GM21786 (cell line): ENCODE measurements around the gene TBC1D22A.

ENCODE experiments used
- ATAC-seq: cut with Tn5 transposase; IDR thresholded peaks from one replicate; pipeline ENCODE4 v1.9.1; 2021; ENCODE audit not compliant: unreplicated experiment

TBC1D22A gene

DNA sequence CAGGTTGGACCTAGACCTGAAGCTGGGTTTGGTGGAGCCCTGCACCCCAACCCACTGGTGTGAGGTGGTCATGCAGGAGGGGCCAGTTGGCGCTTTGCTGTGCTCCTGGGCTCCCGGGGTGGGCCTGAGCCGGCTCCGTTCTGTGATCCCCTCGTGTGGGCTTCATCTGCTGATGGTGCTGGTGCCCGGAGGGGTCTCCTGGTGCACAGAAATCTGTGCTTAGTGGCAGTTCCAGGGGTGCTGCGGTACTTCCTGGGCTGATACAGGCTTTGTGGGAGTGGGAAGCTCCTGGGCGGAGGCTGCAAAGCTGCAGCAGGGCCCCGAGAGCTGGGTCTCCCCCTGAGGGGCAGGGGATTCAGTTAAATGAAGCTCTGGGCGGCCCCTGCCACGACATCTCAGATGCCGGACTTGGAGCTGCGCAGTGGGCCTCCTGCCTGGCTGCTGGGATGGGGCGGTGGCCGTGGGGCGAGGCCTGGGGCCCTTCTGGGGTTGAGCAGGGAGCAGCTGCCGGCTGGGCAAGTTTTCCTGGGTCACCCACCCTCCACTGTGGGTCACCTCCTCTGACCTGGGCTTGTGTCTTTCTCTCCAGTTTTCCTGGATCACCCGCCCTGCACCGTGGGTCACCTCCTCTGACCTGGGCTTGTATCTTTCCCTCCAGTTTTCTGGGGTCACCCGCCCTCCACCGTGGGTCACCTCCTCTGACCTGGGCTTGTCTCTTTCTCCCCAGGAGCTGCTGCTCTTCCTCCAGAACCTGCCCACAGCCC lies 410.5 kb downstream of the TBC1D22A start:
- ATAC-seq, result no peak

DNA sequence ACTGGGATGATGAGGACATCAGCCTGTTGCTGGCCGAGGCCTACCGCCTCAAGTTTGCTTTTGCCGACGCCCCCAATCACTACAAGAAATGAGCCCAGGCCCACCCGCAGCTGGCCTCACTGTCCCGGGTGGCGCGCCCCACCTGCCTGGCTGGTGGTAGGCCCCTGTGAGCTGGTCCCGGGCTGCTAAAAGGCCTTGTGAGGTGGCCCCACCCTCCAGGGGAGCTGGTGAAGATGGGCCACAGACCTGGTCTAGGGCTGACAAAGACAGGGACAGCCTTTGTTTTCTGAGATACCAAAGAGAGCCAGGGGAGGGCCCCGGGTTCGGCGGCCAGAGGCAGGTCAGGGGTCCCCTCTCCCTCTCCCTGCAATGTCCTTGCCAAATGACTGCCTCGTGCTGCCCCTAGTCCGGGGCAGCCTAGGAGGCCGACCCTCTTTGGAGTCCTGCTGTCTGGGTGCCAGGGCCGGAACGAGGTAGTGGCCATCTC lies 411.1 kb downstream of the TBC1D22A start:
- ATAC-seq, result no peak

DNA sequence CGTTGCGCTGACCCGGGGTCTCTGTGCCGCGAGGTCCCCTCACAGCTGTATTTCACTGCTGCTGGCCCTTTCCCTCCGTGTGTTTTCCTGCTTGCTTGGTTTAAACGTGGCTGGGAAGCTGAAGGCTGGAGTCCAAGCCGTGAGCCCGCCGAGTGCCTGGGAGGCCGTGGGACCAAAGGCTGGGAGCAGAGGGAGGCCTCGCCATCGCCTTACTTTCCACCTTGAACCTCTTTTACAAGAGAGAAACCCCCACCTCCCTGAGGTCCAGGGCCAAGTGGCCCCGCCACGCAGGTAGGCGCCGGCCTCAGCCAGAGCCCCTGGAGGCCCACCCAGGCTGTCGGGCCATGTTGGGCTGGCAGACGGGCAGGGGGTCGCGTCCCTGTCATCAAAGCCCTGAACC lies 411.6 kb downstream of the TBC1D22A start:
- no peak for ATAC-seq

DNA sequence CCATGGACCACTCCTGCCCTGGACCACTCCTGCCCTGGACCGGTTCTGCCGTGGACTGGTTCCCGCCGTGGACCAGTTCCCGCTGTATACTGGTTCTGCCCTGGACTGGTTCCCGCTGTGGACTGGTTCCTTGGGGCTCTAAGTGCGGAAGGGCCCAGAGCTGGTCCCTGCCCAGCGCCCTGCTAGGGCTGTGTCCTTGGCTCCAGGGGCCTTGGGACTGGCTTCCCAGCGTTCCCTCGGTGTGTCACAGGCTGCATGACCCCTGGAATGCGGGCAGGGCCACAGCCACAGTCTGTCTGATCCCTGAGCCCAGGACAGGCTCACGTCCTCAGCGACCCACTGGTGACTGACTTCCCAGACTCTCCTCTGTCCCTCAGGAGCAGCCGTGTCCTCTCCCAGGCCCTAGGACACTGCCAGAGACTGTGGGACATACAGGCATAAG lies 412.2 kb downstream of the TBC1D22A start:
- ATAC-seq, result no peak

DNA sequence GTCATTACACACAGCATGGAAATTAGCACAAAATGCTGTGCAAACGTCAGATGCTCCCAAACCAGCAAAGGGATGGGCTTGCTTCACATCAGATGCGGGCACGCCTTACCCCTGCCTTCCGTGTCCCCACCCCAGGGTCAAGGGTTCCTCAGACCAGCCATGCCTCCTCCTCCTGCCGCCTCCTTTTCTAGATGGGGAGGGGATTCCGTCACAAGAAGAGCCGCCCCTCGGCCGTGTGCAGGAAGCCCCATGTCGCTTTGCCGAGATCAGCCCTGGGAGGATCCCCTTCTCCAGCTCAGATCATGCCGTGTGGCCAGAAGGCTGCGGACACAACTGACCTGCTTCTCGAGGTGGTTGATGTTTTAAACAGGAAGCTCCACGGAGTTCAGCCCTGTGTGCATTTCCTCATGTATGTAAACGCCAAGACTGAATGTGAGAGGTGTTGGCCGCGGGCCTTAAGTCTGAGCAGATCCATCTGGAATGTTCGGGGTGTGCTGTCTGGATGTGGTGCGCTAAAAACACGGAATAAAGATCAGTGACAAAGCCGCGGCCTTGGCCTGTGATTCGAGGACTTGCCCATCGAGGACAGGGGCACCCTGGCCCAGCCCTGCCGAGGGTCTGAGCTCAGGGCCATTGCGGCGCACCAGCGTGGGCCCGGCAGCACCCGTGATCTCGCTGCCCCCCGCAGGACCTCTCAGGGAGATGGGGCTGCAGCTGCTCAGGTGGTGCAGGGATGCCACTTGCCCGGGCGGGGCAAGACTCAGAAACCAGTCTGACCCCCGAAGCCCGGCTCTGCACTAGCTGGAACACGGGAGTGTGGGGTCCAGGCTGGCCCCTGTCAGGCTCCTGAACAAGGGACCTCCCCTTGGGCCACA lies 412.9 kb downstream of the TBC1D22A start:
- ATAC-seq, result no peak

DNA sequence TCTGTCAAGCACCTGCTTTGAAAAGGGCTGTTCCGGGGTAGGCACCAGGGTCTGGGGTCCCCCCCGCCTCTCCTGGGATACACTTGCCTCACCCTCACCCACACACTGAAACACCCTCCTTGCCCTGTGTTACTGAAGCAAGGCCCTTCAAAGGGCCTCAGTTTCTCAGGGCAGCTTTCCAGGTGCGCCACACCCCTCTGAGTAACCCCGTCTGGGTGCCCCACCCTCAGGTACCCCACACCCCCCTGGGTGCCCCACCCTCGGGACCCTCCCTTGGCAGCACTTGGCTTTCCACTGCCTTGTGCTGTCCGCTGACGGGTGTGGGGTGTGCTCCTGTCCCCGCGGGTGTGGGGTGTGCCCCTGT lies 413.6 kb downstream of the TBC1D22A start:
- no peak for ATAC-seq

DNA sequence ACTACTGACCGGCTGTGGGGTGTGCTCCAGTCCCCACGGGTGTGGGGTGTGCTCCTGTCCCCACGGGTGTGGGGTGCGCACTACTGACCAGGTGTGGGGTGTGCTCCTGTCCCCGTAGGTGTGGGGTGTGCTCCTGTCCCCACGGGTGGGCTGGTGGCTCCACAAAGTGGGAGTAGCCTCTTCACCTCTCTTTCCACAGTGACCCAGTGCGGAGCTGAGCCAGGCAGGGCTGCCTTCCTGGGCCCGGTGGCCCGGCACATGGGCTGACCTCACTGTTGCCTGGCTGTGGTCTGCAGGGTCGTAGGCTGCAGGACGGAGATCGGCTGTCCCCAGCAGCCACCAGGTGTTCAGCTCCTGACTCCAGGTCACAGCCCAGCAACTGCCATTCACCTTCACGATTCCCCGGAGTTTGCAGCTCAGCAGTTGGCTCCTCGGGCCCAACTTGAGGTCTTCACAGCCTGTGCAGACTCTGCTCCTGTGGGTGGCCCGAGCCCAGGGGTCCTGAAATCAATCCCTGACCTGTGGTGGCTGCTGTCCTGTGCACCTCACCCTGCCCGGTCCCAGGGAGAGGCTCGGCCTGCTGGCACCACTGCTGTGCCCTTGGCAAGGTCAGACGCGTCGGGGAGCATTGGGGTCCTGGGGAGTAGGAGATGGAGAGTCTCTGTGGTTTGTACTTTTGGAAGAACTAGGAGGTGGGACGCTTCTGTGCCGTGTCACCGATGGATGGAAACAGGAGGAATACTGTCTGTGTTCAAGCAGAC lies 414.3 kb downstream of the TBC1D22A start:
- ATAC-seq, result no peak

DNA sequence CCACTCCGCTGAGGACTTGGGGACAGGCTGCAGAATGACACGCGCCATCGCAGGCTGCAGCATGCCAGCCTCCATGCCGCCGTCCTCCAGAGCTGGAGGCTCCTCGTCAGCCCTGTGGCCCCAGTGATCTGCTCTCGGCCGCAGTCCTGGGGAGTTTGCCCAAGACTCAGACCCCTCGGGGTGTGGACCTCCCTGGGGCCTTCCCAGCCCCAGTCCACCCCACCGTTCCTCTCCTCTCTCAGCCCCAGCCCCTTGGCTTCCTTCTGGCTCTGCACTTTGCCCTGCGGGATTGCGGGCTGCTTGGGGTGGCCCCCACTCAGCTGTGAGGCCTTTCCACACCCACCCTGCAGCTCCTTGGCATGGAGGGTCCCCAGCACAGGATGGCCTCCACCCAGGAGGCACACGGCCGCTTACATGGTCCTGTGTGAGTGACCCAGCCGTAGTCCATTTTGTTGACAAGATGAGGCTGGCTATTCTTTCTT lies 414.9 kb downstream of the TBC1D22A start:
- ATAC-seq, result no peak

DNA sequence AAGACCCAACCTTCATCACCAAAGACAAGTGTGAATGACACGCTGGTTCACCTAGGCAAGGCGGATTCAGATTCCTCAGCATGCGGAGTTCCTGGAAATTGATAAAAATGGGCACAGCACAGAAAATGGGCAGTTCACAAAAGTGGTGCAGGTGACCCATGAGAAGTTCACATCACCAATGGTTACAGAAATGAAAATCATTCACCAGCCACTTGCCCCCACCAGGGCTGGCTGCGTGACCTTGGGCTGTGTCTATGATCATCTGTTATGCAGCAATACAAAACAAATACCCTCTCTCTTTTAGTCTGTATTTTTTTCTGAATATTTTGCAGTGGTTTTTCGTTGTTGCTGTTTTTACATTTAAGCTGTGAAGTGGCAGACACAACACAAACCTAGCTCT lies 415.9 kb downstream of the TBC1D22A start:
- ATAC-seq, result no peak

DNA sequence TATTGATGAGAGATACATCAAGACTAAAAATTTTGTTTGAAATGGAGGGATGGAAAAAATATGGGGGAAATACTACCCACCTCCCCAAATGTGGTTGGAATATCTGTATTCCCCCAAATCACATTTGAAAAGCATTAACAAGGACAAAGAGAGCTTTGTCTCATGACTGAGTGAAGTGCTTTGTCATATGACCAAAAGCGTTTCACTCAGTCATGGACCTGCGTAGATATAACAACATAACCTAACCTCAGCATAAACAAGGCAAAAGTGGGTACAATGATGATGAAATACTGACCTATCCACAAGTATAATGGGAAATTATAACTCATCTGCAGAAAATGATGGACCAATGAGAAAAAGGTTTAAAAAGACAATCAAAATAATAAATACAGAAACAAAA lies 418.3 kb downstream of the TBC1D22A start:
- ATAC-seq, result no peak

DNA sequence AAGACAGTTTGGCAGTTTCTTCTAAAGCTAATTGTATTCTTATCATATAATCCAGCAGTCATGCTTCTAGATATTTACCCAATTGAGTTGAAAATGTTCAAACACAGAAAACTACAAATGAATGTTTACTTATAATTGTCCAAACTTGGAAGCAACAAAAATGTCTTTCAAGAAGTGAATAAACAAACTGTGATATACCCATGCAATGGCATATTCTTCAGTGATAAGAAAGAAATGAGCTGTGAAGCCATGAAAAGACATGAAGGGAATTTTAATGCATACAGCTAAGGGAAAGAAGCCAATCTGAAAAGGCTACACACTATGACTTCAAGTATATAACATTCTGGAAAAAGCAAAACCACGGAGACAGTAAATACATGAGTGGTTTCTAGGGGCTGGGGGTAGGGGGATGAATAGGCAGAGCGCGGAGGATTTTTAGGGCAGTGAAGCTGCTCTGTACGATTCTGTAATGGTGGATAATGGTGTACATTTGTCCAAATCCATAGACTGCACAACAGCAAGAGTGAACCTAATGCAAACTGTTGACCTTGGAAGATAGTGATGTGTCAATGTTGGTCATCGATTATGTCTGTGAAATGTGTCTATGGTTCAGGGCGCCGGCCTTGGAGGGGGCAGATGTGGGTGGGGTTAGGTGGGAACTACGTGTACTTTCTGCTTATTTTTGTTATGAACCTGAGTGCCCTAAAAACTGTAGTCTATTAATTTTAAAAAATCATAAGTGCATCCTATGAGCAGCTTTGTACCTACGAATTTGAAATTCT lies 424.9 kb downstream of the TBC1D22A start:
- ATAC-seq, result no peak

DNA sequence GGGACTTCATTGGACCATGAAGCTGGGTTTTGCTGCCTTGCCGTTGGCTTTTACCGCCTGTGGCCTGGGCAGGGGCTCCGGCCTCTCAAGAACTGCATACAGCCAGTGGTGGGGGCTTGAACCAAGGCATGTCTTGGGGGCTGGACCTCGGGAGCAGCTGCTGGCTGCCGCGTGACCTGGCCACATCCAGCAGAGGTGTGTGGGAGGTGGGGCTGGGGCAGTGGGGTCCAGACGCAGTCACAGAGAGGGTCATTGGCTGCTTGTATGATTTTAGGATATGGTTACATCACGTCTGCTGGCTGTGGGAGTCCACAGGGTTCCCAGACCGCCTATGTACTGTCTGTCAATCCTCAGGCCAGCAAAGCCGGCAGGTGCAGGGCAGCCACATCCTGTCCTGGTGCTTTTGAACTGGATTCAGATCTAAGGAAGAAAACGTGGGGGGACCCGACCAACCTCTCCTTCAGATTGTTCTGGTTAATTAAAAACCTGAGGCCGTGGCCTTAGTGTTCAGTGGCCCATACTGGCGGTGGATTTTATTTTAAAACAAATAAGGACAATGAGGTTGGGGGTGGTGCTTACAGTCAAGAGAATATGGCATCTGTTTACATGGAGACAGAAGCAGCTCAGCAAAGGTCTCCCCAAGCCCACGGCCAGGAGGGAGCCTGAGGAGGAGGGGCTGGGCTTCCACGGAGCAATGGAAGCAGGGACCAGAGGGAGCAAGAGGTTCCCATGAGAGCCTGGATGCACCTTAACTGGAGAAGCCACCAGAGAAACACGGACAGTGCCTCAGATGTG lies 426.0 kb downstream of the TBC1D22A start:
- ATAC-seq, result no peak

DNA sequence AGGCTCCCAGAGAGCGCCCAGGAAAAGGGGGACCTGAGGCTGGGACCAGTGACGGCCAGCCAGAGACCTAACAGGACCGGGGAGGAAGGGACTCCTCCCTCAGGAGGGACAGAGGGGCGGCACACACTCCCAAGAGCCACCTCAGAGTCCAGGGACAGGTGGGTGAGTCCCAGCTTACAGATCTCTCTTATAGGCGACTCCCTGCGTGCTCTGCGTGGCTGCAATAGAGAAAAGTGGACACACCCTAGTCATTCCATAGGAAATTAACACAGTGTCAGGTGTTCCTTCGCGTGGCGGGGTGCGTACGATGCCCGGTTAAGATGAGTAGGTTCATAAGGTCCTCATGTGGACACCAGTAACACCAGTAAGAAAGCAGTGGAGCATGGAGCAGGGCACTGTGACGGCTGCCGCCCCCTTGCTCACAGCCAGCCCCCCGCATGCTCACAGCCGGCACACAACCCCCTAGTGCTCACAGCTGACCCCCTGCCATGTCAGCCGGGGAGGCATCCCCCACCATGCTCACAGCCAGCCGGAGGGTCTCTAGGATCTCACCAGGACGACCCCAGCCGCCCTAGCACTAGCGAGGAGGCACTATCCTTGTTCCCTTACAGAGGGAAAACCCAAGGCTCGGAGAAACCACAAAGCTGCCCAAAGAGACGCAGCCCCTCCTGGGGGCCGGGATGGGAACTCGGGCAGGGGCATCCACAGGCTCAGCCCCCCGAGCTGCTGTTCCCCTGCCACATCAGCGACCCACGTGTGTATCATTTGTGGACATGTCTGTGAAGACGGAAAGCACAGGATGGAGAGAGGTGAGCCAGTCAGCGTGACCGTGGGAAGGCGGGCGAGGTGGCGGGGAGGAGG lies 426.8 kb downstream of the TBC1D22A start:
- no peak for ATAC-seq

DNA sequence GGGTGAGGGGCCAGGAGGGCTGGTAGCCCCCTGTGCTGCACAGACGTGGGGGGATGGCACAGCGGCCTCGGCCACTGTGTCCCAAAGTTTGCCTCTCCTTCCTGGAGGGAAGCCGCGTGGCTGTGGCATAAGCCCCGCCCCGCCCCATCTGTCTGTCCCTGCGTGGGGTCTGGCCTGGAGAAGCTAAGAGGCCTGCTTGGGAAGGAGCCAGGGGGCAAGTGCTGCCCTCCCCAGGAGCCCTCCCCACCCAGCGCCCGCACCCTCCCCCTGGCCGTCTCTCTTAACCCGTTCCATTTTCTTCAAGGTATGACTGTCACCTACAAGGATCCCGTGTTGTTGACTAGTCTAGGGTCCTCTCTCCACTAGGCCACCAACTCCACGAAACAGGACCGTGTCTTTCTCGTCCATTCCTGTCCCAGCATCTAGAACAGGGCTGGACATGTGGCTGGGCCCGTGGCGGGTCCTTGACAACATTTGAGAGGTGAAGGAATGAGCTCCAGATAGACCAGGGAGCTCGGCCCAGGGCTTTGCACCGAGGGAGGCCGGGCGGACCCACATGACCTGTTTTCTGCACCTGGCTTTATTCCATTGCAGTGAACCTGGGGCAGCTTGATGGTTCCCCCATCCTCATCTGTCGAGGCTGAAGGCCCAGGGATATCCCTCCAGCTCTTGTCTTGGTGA lies 428.0 kb downstream of the TBC1D22A start:
- ATAC-seq, result no peak

DNA sequence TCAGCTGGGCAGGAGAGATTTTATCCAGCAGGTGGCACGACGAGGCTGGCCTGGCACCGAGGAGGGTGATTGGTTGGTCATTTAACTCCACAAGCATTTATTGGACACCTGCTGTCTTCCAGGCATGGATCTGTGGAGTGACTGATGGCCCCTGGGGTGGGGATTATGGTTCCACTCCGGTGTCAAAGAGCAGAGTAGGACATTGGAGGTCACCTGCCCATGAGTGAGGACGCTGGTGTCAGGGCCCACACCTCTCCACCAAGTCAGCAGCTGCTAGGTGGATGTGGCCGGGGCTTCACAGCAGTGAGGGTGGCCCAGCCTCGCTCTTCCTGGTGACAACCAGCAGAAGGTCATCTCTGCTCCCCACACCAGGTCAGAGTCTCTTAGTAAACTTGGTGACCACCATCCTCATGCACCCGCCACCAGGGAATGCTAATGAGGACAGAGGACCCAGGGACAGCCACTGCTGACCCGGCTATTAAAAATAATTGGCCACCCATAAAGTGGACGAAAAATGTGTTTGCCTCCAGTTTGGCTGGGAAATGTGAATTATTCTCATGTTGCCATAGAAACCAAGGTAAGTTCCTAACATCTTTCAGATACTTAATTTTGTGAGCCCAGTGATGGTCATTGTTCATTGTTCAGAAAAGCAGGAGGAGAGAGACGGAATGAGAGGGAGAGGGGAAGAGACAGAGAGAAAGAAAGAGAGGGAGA lies 428.7 kb downstream of the TBC1D22A start:
- ATAC-seq, result no peak

DNA sequence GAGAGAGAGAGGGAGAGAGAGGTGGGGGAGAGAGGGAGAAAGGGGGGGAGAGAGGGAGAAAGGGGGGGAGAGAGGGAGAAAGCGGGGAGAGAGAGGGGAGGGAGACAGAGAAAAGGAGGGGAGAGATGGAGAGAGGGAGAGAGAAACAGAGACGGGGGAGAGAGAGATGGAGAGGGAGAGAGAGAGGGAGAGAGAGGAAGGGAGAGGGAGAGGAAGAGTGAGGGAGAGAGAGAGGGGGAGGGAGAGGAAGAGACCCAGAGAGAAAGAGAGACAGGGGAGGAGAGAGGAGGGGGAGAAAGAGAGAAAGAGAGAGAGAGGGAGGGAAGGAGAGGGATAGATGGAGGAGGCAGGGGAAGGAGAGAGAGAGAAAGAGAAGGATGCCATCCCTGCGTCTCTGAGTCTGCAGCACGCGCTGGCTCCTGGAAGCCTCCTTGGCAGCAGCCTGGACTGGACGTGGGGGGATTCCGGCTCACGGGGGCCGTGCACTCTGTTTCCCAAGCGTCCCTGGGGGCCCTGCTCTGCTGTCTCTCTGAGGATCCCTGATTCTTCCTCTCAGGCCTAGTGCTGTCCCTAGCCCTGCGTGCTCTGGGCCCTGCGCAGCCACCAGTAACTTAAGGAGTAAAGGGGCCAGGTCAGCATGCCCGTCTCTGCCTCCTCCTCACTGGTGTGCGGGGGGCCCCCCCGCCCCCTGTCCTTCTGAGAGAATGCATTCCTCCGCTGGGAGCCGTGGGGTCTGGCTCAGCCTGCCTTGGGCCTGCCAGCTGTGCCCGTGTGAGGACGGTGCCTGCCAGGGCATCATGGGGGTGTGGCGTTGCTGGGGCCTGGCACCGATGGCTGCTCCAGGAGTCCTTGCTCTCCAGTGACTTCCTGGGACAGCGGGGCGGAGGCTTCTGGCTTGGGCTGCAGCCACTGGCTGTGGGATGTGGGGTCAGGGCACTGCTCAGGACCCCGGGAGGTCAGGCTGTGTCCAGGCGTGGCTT lies 429.5 kb downstream of the TBC1D22A start:
- no peak for ATAC-seq
